A673 (cell line): ENCODE data around the gene BSN.

ENCODE experiments used
- CTCF ChIP-seq: fragments of 300-800, 200-600 bp; sonication (generic); conservative IDR thresholded peaks from 2 replicates; pipeline ENCODE4 v1.5.1; 2017; ENCODE audit warnings: low read depth, mild to moderate bottlenecking, antibody characterized with exemption, low read length, moderate library complexity, mixed read lengths
- EZH2 ChIP-seq: fragments of 200-600 bp; sonication (generic); IDR thresholded peaks from 2 replicates; pipeline ENCODE4 v1.6.1; 2017; ENCODE audit warnings: borderline replicate concordance, low read depth, mild to moderate bottlenecking, mixed read lengths, antibody characterized with exemption, low read length; ENCODE audit not compliant: poor library complexity, severe bottlenecking

- no peak for TF ChIP-seq CTCF
- no peak for TF ChIP-seq EZH2
These were observed 73.4 kb downstream of the BSN start for GRCh38 chr3:49627634-49628033.
